ENCODE measurements around the gene CHADL. TPM values are rescaled to one million over a fixed set of nuclear protein-coding genes. Genes with fewer than 3 reads are reported as not detected.

Gene CHADL
- polyA plus RNA-seq, 1 experiment: 0.70 TPM

- peaks cover 27% of the 10 kb centered on the region for H3K36me3 ChIP-seq (ENCODE audit: control insufficient read depth, insufficient read depth, low read length)
- no peak overlapping the region for H3K4me3 ChIP-seq (ENCODE audit: low read depth, low read length)
- no peak for TF ChIP-seq CTCF (IDR thresholded peaks at IDR 0.05; ENCODE audit: insufficient read depth, low read depth, low read length)
- POLR2A ChIA-PET: no interaction called here
- no peak for DNase-seq (ENCODE audit: low read depth)
- CTCF ChIA-PET: no interaction called here
- no peaks in the 10 kb centered on the region for H3K27me3 ChIP-seq (ENCODE audit: control insufficient read depth, insufficient read depth, low read length)
Measured at GRCh38 chr22:41223535-41223934, 17.2 kb downstream of the CHADL start.

GRCh38 chr22:41222846-41223507 is 17.8 kb downstream of the CHADL start:
- no peak for TF ChIP-seq CTCF (IDR thresholded peaks at IDR 0.05; ENCODE audit: insufficient read depth, low read depth, low read length)
- Histone ChIP-seq H3K27me3 (ENCODE audit: control insufficient read depth, insufficient read depth, low read length) (no peaks in the 10 kb centered on the region), H3K36me3 (ENCODE audit: control insufficient read depth, insufficient read depth, low read length) (peaks cover 25% of the 10 kb centered on the region), H3K4me3 (ENCODE audit: low read depth, low read length) (no peak overlapping the region)
- POLR2A ChIA-PET: no interaction called here
- DNase-seq (ENCODE audit: low read depth): no peak
- CTCF ChIA-PET: no interaction called here

- DNase-seq (ENCODE audit: low read depth): peak; percentile 62
- Histone ChIP-seq H3K36me3 (ENCODE audit: control insufficient read depth, insufficient read depth, low read length) (peaks cover 7% of the 10 kb centered on the region), H3K27me3 (ENCODE audit: control insufficient read depth, insufficient read depth, low read length) (no peaks in the 10 kb centered on the region), H3K4me3 (ENCODE audit: low read depth, low read length) (no peak overlapping the region)
- ChIA-PET POLR2A (interaction anchor here (0.5 kb wide), 1 partner anchor 91 kb away, joined by 3 read pairs; no protein-coding TSS in a partner anchor), CTCF (no interaction called here)
- TF ChIP-seq CTCF (IDR thresholded peaks at IDR 0.05; ENCODE audit: insufficient read depth, low read depth, low read length): no peak
Measured at GRCh38 chr22:41217553-41218157, 23.1 kb downstream of the CHADL start.

- Histone ChIP-seq H3K4me3 (ENCODE audit: low read depth, low read length) (no peak overlapping the region), H3K36me3 (ENCODE audit: control insufficient read depth, insufficient read depth, low read length) (peaks cover 7% of the 10 kb centered on the region), H3K27me3 (ENCODE audit: control insufficient read depth, insufficient read depth, low read length) (no peaks in the 10 kb centered on the region)
- POLR2A ChIA-PET: no interaction called here
- TF ChIP-seq CTCF (IDR thresholded peaks at IDR 0.05; ENCODE audit: insufficient read depth, low read depth, low read length): no peak
- DNase-seq (ENCODE audit: low read depth): no peak
- CTCF ChIA-PET: no interaction called here
Measured at GRCh38 chr22:41216984-41217383, 23.7 kb downstream of the CHADL start.

GRCh38 chr22:41215926-41216325 is 24.8 kb downstream of the CHADL start:
- H3K27me3 ChIP-seq (ENCODE audit: control insufficient read depth, insufficient read depth, low read length): no peaks in the 10 kb centered on the region
- ChIA-PET CTCF (no interaction called here), POLR2A (no interaction called here)
- DNase-seq (ENCODE audit: low read depth): no peak
- H3K36me3 ChIP-seq (ENCODE audit: control insufficient read depth, insufficient read depth, low read length): peaks cover 5% of the 10 kb centered on the region
- TF ChIP-seq CTCF (IDR thresholded peaks at IDR 0.05; ENCODE audit: insufficient read depth, low read depth, low read length): no peak
- H3K4me3 ChIP-seq (ENCODE audit: low read depth, low read length): no peak overlapping the region
